ENCODE results near the gene ALX4. TPM values are rescaled to one million over a fixed set of nuclear protein-coding genes. Genes with fewer than 3 reads are reported as not detected.

Gene ALX4
- polyA plus RNA-seq, 12 donors = 0.62 to 4.3 (median 2.1) TPM; not detected in 1

DNA sequence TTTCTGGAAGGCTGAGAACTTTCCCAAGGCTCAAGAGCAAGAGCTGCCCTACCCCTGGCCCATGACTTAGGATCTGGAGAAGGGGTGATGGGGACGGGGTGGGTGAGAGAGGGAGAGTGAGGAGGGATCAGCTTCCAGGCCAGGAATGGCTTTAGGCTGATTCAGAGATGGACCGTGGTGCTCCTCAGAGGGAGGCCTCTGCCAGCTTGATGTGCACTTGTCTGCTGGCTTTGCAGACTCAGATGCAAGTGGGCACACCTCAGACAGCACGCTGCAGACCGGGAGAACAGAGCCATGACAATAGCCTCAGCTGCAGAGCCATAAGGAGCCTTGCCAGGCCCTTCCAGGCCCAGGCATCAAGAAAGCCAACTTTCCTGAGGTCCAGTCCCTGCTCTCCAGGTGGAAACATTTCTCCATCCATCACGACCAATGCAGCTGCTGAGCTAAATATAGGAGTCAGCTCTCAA is 41.3 kb downstream of the ALX4 start:
- DNase-seq = no peak

DNA sequence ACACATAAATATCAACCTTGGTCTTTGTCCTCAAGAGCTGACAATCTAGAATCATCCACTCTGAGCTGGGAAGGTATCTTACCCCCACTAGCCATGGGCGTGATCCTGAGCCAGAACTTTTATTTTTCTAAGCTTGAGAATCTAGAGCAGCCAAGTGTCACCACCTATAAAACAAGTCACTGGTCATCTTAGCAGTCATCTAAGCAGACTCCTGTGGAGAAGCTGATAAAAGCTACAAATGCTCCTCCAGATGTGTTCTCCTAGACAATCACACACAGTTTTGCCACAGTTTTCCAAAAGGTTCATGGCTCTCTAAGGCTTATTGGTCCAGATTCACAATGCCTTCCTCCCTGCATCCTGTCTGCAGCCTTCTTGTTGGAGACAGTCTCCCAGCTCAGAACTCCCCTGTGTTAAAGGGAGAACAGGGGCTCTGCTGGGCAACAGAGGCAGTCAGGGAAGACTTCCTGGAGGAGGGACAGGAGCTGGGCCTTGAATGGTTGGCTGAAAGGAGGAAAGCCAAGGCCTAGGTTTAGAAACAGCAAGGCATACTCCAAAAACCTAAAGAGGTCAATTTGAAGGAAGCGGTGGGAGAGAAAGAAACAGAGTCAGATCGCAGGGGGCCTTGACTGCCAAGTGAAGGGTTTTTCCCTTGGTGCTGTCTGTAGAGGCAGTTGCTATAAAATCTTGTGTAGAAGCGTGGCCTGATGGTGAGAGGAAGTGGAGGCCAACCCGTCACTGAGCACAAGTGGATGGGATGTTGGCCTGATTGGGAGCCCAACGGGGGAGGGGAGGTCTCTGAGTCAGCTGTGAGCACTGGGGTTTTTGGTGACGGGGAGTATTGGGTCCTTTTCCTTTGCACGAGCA is 42.0 kb downstream of the ALX4 start:
- no peak for DNase-seq

DNA sequence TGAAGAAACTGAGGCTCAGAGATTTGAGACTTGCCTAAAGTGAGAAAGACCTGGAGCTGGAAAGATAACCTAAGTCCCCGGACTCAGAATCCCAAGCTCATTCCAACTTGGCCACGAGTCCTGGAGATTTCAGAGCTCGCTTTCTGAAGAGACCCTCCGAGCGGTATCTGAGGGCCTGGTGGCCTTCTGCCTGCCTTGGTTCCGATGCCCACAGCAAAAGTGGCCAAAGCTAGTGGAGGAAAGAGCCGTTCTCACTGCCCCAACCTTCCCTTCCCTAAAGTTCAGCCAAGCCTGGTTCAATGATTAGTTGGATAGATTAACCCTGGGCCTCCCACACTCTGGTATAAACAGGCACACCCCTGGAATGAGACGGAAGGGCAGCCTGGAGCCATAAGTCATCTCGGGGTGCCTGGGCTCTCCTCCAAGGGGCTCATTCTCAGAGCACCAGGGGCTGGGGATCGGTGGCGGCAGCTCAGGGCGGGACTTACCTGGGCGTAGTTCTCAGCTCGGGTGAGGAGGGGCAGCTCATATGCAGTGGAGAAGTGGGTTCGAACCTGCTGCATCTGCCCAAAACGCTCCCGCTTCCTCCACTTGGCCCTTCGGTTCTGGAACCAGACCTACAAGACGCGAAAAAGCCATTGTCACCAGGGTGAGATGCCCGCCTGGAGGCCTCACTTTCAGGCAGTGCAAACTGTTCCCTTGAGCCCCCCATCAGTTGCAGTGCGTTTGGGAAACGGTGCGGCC is 42.8 kb downstream of the ALX4 start:
- no peak for DNase-seq

DNA sequence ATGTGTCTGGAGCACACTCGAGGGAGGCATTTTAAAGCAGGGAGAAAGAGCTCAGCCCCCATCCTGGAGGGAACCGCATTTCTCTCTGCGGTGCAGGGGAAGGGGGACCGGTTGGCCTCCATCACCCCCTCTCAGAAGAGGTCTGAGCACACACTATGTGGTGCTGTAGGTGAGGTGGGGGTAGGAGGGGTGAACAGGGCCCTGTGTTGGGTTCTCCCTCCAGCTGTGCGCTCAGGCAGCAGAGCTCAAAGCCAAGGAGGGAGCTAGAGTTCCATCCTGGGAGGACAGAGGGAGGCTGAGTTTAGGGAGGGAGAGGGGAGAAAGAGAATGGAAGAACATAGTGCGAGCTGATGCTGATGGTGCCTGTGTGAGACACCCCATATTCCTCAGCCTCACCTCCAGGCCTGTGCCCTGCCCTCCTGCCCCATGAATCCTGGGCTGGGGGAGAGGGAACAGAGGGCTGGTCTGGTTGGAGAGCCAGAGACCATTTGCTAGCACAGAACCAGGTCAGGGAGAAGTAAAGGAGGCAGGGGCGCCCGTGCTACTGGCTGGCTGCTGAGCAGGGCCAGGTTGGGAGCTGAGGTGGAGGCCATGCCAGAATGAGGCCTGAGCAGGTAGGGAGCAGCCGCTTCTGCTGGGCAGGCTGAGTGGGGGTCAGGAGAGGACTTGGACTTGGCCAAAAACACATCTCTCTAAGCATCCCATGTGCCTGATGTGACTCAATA is 43.7 kb downstream of the ALX4 start:
- no peak for DNase-seq

DNA sequence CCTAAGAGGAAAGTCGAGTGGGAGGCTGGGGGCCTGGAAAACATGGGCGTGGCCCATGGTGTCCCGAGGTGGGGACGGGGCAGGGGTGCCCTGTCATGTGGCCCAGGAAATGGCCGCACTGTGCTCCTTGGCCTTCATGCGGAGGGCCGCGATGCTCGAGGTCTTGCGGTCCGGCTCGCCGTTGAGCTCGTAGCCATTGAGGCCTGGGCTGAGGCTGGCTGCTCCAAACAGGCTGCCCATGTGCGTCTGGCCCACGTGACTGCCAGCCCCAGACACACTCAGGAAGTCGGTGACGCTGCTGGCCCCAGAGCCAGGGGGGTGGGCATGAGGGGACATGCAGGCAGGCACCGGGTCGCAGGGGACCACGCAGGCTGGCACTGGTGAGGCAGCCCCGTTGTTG is 45.2 kb downstream of the ALX4 start:
- no peak for DNase-seq

DNA sequence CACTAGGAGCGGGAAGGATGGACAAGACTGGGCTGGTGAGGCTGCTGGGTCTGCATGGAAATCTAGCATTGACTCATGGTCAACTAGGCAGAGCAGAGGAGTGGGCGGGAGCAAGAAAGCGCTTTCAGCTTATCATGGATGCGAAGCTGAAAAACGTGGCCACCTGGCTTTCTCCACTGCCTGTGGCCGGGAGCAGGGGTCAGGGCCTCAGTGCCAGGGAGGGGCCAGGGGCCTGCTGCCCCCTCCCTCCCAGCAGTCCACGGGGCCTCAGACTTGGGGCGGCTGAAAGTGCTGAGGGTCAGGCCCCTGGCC is 45.5 kb downstream of the ALX4 start:
- no peak for DNase-seq

DNA sequence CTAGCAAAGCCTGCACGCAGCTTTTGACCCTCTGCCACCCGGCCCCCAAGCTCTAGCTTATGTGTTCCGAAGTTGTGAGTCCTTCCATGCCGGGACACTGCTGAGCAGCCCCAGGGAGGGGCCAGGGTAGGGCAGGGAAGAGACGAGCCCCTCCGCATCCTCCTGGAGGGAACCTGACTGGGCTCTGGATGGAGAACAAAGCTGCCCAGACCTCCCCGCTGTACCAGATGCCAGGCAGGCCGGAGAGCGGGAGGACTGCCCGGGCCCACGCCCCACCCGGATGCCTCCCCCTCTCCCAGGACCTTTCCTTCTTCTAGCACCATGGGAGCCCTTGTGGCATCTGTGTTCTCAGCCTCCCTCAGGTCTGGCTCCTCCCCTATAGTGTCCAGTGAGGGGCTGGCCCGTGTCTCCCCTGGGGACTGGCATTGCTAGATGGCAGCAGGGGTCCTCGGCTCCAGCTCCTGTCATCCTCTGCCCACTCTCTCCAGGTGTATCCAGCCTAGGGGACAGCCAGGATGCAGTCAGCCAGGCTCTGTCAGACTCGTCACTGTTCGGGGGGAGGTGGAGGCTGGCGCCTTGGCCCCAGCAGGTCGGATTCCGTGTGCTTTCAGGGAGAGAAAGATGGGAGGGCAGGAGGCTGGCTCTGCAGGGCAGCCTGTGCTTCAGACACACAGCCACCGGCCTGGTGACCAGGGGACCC is 46.1 kb downstream of the ALX4 start:
- no peak for DNase-seq

DNA sequence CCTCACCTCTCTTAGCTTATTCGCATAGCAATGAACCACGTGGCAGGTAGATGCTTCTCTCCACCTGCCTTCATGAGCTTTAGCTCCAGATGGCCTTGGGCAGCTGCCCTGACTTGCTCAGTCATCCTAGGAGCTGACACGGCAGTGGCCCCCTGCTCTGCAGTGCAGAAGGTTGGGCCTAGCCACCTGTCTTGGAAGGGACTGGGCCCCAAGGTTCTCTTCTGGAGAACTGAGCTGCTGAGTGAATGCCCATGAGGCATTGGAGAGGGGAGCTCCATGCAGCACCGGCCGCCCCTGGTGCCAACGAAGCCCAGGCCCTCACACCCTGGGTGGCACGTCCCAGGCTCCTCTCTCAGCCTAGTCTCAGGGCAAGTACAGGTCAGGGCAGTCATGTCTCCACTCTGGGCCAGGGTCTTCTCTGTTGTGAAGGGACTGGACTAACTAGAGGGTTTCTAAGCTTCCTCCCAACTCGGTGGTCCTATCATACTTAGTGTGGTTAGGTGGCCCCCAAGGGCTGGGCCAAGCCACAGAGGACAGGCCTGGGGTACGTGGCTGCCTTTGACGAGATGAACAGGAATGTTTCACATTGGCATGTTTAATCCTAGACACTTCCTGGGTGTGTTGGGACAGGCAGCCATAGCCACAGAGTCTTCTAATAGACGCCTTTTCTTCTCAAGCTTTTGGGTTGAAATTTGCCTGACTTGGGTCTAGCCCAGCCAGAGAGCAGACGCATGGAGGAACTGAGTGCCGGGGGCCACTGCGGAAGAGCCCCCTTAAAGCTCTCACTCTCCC is 47.9 kb downstream of the ALX4 start:
- DNase-seq = no peak

DNA sequence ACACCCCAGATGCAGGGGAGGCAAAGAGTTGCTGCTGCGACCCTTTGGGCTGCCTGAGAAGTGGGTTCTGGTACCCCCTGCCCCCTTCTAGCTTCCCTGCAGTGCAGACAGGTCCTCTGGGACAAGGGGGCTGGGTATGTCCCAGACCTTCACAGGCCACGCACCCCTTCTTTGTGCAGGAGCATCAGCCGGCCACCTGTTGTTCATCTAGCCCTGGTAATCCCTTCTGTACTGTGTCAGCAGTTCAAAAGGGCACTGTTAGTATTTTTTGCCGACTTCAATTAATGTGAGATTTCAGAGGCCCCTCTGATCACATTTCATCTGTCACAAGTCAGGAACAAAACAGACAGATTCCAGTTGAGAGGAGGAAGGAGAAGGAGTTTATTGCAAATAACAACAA is 49.9 kb downstream of the ALX4 start:
- DNase-seq = no peak

DNA sequence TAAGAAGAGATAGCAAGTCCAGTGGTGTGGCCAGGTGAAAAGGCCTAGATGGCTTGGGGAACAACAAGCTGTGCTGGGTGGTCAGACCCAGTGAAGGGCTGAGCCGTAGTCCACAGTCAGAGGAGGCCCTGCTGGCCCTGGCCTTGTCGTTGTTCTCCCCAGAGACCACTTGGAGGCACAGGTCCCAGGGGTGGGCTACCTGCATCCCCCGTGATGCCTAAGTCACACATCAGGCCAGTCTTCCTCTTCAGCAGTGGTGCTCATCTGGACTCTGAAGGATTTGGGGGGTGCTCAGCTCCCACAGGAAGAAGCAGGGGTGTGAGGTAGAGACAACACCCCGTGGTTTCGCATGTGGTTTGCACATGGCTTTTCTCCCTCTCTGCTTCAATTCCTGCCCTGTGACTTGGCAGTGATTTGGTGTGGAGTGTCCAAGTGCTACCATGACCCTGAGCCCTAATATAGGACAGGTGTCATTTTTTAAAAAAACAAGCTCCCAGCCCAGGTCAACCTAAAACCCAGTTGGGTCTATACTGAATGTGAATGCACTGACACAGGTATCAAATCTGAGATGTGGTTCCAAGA is 51.0 kb downstream of the ALX4 start:
- no peak for DNase-seq

DNA sequence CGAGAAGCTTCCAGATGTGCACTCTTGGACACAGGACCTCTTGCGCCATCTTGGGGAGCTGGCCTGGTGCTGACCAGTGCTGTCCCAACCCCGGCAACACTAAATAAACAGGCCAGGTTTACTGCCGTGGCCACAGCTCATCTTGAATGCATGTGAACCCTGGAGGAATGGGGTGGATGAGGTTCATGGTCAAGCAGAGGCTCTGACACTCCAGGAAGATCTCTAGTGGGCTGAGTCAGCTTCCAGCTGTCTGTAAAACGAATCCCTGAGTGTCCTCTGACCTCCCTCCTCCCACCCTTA is 51.8 kb downstream of the ALX4 start:
- no peak for DNase-seq

DNA sequence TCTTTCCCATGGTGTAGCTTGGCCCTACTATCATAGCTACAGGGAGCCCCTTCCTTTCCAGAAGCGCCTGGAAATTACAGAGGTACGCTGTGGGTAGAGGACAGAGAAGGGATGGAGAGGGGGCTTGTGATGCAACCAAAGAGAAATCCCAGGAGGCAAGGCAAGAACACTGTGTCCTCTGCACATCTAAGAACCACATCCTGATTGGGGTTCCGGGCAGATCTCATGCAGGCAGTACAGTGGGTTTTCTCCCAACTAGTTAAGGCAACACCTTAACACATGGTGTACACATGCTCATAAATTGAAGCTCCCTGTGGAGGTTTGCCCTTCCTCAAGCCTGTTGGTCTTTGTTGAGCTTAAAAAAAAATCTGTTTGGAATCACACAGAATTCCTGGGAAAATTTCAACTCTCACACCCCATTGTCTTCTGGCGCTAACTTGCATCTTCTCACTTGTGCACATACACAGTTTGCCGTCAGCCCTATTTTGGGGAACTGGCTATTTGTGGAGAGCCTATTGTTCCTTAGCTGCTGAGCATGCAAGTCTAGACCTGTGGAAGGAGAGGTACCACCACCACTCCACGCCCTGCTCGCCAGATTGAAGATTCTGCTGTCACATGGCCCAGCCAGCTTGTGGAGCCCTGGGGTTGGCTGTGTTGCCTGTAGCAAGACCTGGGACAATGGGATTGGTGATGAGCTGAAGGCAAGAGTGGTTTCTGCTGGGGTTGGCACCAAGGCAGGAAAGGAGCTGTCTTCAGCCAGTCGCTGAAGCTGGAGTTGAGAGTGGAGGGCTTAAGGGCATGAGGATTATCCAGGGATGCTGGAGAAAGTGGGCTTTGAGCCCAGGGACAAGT is 52.4 kb downstream of the ALX4 start:
- no peak for DNase-seq

DNA sequence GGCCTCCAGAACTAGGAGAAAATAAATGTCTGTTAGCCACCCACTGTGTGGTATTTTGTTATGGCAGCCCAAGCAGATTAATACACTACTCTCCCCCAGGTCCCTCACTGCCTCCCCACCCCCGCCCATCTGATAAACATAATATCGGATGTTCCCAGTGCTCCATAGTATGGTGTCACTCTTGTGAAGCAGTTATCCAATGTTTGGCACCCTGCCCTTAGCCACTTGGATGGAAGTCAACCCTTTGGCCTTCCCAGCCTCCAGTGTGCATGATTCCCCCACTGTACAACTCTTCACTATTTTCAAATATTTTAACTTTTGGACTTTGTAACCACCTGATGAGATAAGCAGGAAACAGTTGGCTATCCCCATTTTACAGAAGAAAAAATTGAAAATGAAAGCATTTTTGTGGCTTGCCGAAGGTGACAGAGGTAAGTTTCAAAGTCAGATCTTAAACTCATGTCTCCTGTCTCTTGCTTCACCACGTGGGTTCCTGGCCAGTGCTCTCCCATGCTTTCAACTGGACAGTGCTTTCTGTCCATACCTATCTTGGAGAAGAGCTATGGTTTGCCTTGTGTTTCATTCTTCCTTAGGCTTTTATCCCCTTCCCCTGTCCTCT is 53.2 kb downstream of the ALX4 start:
- DNase-seq = no peak

DNA sequence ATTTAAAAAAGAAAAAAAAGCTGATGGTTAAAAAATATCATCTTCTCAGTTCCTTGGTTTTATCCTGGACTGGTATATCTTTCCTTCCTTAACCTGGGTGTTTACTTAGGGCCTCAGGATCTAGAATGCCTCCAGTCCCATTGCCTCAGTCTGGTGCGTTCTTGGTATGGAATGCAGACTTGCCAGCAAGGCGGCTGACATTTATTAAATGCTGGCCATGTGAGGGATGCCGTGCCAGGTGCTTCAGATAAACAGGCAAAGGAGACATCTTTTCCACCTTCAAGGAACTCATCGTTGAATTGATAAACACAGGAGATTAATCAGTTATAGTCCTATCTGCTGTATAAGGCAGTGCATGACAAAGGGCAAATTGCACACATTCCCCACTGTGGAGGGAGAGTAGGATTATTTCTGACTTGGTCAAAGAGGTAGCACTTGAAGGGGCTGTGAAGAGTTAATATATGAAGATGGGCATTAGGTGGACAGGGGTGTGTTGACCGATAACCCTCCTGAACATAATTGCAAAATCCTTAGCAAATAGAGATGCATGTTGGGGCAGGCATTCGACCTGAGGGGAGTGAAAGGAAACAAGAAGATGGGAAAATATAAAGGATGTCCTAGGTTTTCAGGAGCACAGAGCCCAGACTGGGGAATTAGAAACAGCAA is 54.4 kb downstream of the ALX4 start:
- DNase-seq = no peak

DNA sequence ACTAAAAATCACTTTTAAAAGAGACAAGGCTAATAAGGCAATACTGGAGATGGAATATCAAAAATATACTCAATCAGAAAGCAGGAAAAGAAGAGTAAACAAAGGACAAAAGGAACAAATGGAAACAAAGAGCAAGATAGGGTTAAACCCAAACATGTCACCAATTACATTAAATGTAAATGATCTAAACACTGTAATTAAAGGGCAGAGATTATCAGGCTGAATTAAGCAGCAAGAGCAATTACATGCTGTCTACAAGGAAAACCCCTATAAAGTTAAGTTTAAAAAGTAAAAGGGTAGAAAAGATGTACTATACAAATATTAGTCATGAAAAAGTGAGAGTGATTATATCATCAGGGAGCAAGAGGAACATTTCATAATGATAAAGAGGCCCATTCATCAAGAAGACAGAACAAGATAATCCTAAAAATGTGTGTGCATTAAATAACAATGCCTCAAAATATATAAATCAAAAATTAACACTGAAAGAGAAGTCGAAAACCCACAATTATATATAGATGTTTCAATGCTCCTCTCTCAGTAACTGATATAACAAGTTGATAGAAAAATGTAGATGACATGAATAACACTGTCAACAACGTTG is 56.8 kb downstream of the ALX4 start:
- no peak for DNase-seq

DNA sequence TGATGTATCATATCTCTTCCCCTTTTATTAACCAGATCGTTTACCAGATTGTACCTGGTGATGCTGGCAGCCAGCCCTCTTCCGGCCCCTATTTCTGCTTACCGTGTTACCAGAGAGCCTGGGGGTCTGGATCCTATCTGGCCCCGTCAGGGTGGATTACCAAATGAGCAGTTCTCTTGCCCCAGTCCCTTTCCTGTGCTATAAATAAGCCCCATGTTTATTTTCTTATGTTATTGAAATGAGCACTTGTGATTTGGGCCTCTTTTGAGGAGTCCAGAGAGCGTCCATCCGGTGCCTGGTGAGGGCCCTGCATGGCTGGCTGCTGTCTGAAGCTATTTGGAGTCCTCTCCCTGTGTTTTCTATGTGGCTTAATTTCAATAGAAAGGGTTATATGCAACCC is 59.5 kb downstream of the ALX4 start:
- no peak for DNase-seq

DNA sequence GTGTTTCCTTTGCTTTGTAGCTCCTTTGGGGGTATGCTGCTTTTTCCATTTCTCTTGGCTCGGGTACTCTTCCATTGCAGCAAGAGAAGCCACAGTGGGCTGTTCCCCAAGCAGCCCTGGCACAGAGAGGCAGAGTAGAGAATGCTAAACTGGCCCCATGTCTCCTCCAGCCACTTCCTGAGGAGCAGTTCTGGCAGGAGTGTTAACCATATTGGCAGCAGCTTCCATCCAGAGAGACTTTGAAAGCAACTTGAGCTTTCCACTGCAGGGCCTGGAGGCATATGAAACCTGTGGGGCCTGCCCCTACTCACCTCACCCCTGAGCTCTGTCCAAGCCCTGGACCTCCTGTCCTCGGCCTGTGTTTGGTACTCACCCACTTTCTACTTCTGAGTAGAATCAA is 61.8 kb downstream of the ALX4 start:
- DNase-seq = no peak

DNA sequence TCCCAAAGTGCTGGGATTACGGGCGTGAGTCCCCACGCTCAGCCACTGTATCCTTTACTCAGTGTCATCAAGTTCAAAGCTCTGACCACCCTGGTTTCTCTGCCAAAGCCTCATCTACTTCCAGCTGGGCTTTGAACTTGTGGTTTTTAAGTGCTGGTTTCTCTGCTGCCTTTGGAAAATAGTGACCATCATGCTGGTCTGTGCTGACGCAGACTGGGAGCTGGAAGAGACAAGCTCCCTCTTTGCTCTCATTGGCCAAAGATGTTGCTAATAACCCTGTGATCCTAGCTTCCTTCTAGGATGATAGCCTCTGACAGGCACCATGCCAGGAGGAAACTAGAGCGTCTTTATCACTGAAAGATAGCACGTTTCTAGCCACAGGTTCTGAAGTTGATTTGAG is 62.4 kb downstream of the ALX4 start:
- no peak for DNase-seq

DNA sequence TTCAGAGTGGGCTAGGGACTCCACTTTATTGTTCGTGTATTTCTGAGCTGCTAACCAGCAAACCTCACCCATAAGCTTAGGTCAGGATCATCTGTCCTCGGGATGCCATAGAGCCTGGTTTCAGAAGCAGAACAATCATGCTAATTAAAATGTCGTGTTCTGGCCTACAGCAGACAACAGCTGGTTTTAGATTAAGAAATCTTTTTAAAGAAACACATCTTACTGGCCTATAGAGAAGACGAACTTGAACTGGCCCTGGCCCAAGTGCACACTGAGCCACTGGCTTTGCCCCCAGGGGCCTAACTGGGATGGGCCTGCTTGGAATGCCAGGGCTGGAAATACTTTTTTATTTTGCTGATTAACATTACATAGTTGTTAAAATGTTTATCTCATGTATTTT is 63.2 kb downstream of the ALX4 start:
- DNase-seq = no peak
